ENCODE data around the gene PPM1H. TPM values are rescaled to one million over a fixed set of nuclear protein-coding genes. Genes with fewer than 3 reads are reported as not detected.
A peak's percentile ranks its signal among the peaks of the same experiment; 100 is the strongest.

PPM1H gene
- total RNA-seq, 1 experiment from 2014 or later, result 0.04 TPM

- no TSS peak for BruUV-seq (replicated peaks)
- DNase-seq (ENCODE audit: low spot score), result peak; percentile 18
- no peak overlapping the region for H3K4me3 ChIP-seq (ENCODE audit: low read depth, low read length, poor library complexity, severe bottlenecking)
- no peaks in the 10 kb centered on the region for H3K36me3 ChIP-seq (ENCODE audit: insufficient read depth, low read length, poor library complexity, severe bottlenecking)
- intact Hi-C loops (cut with micrococcal nuclease; ENCODE audit: unreplicated experiment), result no loop called here
- no peak for TF ChIP-seq CTCF (conservative IDR thresholded peaks at IDR 0.05; ENCODE audit: low read depth, low read length)
- TF ChIP-seq EZH2 (IDR thresholded peaks at IDR 0.05; ENCODE audit: borderline replicate concordance, low read depth, low read length, poor library complexity, severe bottlenecking), result no peak
- H3K4me1 ChIP-seq (ENCODE audit: insufficient read depth, low read length, poor library complexity, severe bottlenecking), result peaks cover 12% of the 10 kb centered on the region
- no peak overlapping the region for H3K27ac ChIP-seq (ENCODE audit: low read depth, low read length, poor library complexity, severe bottlenecking)
- no peaks in the 10 kb centered on the region for H3K9me3 ChIP-seq (ENCODE audit: low read depth, low read length, poor library complexity, severe bottlenecking)
- CTCF ChIA-PET, result no interaction called here
- POLR2A ChIA-PET (ENCODE audit: low non-redundant PET), result interaction anchor here (0.6 kb wide), 1 partner anchor 79 kb away, joined by 3 read pairs; no protein-coding TSS in a partner anchor
- H3K27me3 ChIP-seq (replicated peaks; ENCODE audit: insufficient read depth, low read depth, low read length, poor library complexity), result no peaks in the 10 kb centered on the region
These were observed 316.6 kb downstream of the PPM1H start for GRCh38 chr12:62618319-62618718.

DNA sequence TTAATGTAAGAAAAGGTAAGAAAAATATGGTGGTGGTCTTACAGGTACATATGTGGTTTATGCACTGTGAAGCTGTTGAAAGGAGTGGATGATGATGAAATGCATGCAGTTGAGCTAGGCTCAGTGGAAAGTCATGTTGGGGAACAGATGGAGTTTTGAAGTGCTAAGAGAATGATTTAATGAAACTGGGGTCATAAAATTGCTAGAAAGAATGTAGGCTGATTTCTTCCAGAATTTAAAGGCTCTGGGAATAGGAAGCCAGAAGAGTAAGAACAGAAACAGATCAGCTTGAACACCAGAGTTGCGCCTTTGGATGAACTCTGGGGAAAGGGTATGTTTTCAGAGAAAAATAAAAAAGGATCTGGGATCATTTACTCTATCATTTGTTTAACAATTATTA, 321.9 kb downstream of the PPM1H start:
- BruUV-seq (replicated peaks), result no TSS peak
- Histone ChIP-seq H3K4me1 (ENCODE audit: insufficient read depth, low read length, poor library complexity, severe bottlenecking) (peaks cover under 1% of the 10 kb centered on the region), H3K36me3 (ENCODE audit: insufficient read depth, low read length, poor library complexity, severe bottlenecking) (no peaks in the 10 kb centered on the region), H3K27ac (ENCODE audit: low read depth, low read length, poor library complexity, severe bottlenecking) (no peak overlapping the region), H3K27me3 (replicated peaks; ENCODE audit: insufficient read depth, low read depth, low read length, poor library complexity) (no peaks in the 10 kb centered on the region), H3K4me3 (ENCODE audit: low read depth, low read length, poor library complexity, severe bottlenecking) (no peak overlapping the region), H3K9me3 (ENCODE audit: low read depth, low read length, poor library complexity, severe bottlenecking) (no peaks in the 10 kb centered on the region)
- DNase-seq (ENCODE audit: low spot score), result no peak
- CTCF ChIA-PET, result no interaction called here
- POLR2A ChIA-PET (ENCODE audit: low non-redundant PET), result no interaction called here
- intact Hi-C loops (cut with micrococcal nuclease; ENCODE audit: unreplicated experiment), result no loop called here
- TF ChIP-seq CTCF (conservative IDR thresholded peaks at IDR 0.05; ENCODE audit: low read depth, low read length) (no peak), EZH2 (IDR thresholded peaks at IDR 0.05; ENCODE audit: borderline replicate concordance, low read depth, low read length, poor library complexity, severe bottlenecking) (no peak)

DNA sequence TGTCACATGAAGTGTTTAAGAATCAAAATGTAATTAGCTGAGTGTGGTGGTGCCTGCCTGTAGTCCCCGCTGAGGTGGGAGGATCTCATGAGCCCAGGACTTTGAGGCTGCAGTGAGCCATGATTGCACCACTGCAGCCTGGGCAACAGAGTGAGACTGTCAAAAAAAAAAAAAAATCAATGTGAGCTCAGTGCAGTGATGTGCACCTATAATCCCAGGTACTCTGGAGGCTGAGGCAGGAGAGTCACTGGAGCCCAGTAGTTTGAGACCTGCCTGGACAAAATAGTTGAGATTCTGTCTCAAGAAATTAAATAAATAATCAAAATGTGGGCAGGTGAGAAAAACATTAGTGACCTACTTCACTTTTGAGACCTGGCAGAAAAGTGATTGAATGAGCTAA, 328.3 kb downstream of the PPM1H start:
- Histone ChIP-seq H3K9me3 (ENCODE audit: low read depth, low read length, poor library complexity, severe bottlenecking) (no peaks in the 10 kb centered on the region), H3K4me3 (ENCODE audit: low read depth, low read length, poor library complexity, severe bottlenecking) (no peak overlapping the region), H3K27me3 (replicated peaks; ENCODE audit: insufficient read depth, low read depth, low read length, poor library complexity) (no peaks in the 10 kb centered on the region), H3K4me1 (ENCODE audit: insufficient read depth, low read length, poor library complexity, severe bottlenecking) (peaks cover 19% of the 10 kb centered on the region), H3K27ac (ENCODE audit: low read depth, low read length, poor library complexity, severe bottlenecking) (no peak overlapping the region), H3K36me3 (ENCODE audit: insufficient read depth, low read length, poor library complexity, severe bottlenecking) (no peaks in the 10 kb centered on the region)
- BruUV-seq (replicated peaks), result no TSS peak
- POLR2A ChIA-PET (ENCODE audit: low non-redundant PET), result no interaction called here
- CTCF ChIA-PET, result no interaction called here
- no peak for TF ChIP-seq EZH2 (IDR thresholded peaks at IDR 0.05; ENCODE audit: borderline replicate concordance, low read depth, low read length, poor library complexity, severe bottlenecking)
- no peak for TF ChIP-seq CTCF (conservative IDR thresholded peaks at IDR 0.05; ENCODE audit: low read depth, low read length)
- intact Hi-C loops (cut with micrococcal nuclease; ENCODE audit: unreplicated experiment), result no loop called here
- no peak for DNase-seq (ENCODE audit: low spot score)

Data from A673 (cell line).